ENCODE measurements around the gene PCGF3. TPM values are rescaled to one million over a fixed set of nuclear protein-coding genes. Genes with fewer than 3 reads are reported as not detected.

The PCGF3 gene
- total RNA-seq, 1 donor from 2014 or later = 124 TPM

GRCh38 chr4:780716-781492 lies 75.3 kb downstream of the PCGF3 start:
- H3K4me1 ChIP-seq = peaks cover 2 to 25% of the 10 kb centered on the region in 2 donors
- TF ChIP-seq, protein P1, sequence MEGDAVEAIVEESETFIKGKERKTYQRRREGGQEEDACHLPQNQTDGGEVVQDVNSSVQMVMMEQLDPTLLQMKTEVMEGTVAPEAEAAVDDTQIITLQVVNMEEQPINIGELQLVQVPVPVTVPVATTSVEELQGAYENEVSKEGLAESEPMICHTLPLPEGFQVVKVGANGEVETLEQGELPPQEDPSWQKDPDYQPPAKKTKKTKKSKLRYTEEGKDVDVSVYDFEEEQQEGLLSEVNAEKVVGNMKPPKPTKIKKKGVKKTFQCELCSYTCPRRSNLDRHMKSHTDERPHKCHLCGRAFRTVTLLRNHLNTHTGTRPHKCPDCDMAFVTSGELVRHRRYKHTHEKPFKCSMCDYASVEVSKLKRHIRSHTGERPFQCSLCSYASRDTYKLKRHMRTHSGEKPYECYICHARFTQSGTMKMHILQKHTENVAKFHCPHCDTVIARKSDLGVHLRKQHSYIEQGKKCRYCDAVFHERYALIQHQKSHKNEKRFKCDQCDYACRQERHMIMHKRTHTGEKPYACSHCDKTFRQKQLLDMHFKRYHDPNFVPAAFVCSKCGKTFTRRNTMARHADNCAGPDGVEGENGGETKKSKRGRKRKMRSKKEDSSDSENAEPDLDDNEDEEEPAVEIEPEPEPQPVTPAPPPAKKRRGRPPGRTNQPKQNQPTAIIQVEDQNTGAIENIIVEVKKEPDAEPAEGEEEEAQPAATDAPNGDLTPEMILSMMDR (IDR thresholded peaks at IDR 0.05) = no peak
- intact Hi-C loops (cut with DNase I) = loop anchor here (1.0 to 5.0 kb wide), 6 partner anchors 152 to 1481 kb away; partner anchors contain the start of genes DGKQ, GAK, MXD4 and PIGG
- peak overlapping the region; percentile 87 to 97 for H3K4me3 ChIP-seq
- peak overlapping the region; percentile 89 to 94 for H3K27ac ChIP-seq
- peaks cover 7 to 31% of the 10 kb centered on the region in 2 donors for H3K9me3 ChIP-seq
- H3K27me3 ChIP-seq = peaks cover 6% of the 10 kb centered on the region
- DNase-seq (ENCODE audit: low spot score in 2 of 2) = no peak
- peaks cover 38 to 42% of the 10 kb centered on the region in 2 donors for H3K36me3 ChIP-seq

DNA sequence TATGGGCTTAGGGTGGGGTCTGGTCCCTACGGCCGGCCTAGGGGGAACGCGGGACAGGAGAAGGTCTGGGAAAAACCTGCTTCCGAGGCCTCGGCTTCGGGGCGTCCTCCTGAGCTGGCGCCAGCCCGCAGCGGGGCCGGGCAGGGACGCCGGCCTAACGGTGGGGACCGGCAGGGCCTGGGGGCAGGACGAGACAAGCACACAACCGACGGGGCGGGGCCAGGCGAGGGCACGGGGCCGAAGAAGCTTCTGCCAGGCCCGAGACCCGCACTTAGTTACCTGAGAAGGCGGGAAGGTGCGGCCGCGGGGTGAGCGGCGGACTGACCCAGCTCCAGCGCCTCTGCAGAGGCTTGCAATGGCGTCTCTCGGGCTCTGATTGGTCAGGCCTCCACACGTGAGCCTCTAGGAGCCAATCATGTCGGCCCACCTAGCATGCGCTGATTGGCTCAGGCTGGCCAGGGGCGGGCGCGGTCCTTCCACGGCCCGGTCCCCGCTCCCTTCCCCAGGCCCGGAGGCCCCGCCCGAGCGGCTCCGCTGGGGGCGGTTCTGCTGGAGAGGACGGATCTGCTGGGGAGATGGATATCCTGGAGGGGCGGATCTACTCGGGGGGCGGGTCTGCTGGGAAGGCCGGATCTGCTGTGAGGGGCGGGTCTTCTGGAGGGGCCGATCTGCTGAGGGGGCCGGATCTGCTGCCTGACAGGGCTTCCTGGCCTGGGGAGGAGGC lies 76.0 kb downstream of the PCGF3 start:
- intact Hi-C loops (cut with DNase I) = loop anchor here (1.0 to 5.0 kb wide), 10 partner anchors 76 to 1481 kb away; partner anchors contain the start of genes ATP5ME, DGKQ, GAK and MXD4
- TF ChIP-seq, protein P1 (IDR thresholded peaks at IDR 0.05) = no peak
- H3K27ac ChIP-seq = peak overlapping the region; percentile 92 to 94
- H3K9me3 ChIP-seq = peaks cover under 1 to 23% of the 10 kb centered on the region in 2 donors
- peak; percentile 99 for DNase-seq (ENCODE audit: low spot score in 2 of 2)
- H3K4me1 ChIP-seq = peaks cover 8 to 31% of the 10 kb centered on the region in 2 donors
- H3K27me3 ChIP-seq = peaks cover 14% of the 10 kb centered on the region
- peak overlapping the region; percentile 87 to 97 for H3K4me3 ChIP-seq
- peaks cover 31 to 37% of the 10 kb centered on the region in 2 donors for H3K36me3 ChIP-seq

DNA sequence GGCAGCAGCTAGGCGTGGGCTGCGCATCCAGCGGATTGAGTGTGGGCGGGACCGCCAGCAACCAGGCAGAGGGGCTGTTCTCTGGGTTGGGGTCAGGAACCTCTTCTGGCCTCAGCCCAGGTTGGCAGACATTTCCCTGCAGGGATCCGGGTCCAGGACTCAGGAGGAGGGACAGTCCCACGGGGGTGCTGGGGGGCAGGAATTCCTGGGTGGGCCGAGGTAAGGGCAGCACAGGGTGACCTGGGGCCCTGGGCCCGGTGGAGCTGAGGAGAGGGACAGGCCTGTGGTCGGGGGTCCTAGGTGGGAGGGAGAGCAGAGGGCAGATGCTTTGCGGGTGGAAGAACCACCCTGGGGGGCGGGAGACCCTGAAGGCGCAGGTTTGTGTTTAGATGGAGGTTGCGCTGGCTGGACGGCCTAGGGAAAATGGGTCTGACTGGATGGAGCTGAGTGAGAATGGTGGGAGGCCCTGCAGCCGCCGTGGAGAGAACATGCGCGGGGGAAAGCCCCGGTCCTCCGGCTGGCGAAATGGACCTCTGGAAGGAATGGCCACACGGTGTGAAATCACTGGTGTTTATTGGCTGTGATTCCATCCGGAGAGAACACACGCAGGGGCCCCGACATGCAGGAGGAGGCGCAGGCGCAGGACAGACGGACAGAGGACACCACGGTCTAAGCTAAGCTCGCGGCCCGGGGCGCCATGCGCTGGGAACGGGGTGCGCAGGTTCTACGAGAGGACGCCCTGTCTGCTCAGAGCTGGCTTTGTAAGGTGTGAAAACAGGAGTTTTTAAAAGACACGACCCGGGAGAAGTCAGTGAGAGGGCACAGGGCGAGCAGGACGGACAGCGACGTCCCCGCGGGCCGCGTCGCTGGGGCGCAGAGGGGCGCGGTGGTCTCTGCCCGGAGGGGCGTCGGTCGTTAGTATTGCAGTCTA lies 79.0 kb downstream of the PCGF3 start:
- peaks cover 17% of the 10 kb centered on the region for H3K27me3 ChIP-seq
- peaks cover 7 to 9% of the 10 kb centered on the region in 2 donors for H3K36me3 ChIP-seq
- peaks cover 8 to 31% of the 10 kb centered on the region in 2 donors for H3K4me1 ChIP-seq
- peaks cover 0 to 3% of the 10 kb centered on the region in 2 donors for H3K9me3 ChIP-seq
- TF ChIP-seq, protein P1 (IDR thresholded peaks at IDR 0.05) = no peak
- no peak overlapping the region for H3K27ac ChIP-seq
- DNase-seq (ENCODE audit: low spot score in 2 of 2) = no peak
- no peak overlapping the region for H3K4me3 ChIP-seq
- intact Hi-C loops (cut with DNase I) = loop anchor here (5.0 kb wide), 2 partner anchors 287 to 1478 kb away; partner anchors contain the start of genes MXD4, PIGG and ZNF721

GRCh38 chr4:785332-786073 lies 79.9 kb downstream of the PCGF3 start:
- DNase-seq (ENCODE audit: low spot score in 2 of 2) = no peak
- Histone ChIP-seq H3K36me3 (peaks cover 0 to under 1% of the 10 kb centered on the region in 2 donors), H3K27ac (peak overlapping the region in 1 of 2 donors; percentile 59), H3K27me3 (peaks cover 17% of the 10 kb centered on the region), H3K4me3 (peak overlapping the region; percentile 47 to 54), H3K9me3 (no peaks in the 10 kb centered on the region), H3K4me1 (peaks cover 8 to 25% of the 10 kb centered on the region in 2 donors)
- TF ChIP-seq, protein P1 (IDR thresholded peaks at IDR 0.05) = no peak
- intact Hi-C loops (cut with DNase I) = no loop called here

All from ascending aorta (tissue), 2 donors.